Superior temporal gyrus (tissue), 1 donor: ENCODE measurements around the gene KLHDC9.
A peak's percentile ranks its signal among the peaks of the same experiment; 100 is the strongest.
"Not testable (repeated sequence)": the region's sequence is repeated elsewhere in the genome, so short reads cannot be mapped to it uniquely, and the experiment has no call there.

Source experiments
- DNase-seq: peaks from one replicate; pipeline ENCODE4 v3.0.0-alpha.2; 2016; ENCODE audit errors: extremely low spot score

KLHDC9 gene

DNA sequence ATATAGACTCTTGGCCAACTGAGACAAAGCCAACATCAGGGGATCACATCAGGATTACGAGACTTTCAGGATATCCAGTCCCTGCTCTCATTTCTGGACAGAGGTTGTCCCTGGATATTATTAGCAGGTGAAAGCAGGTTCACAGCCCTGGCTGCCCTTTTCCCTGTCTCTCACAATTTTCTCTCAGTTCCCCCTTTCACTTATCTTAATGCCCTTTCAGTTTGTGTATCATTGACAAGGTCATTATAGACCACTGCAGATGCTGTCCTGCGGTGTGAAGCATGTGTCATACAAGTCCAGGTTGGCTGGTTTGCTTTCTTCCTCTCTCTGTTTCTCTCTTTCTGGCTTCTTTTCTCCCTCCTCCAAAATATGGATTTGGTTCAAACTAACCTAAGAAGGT, 2.1 kb upstream of the KLHDC9 start:
- no peak for DNase-seq

DNA sequence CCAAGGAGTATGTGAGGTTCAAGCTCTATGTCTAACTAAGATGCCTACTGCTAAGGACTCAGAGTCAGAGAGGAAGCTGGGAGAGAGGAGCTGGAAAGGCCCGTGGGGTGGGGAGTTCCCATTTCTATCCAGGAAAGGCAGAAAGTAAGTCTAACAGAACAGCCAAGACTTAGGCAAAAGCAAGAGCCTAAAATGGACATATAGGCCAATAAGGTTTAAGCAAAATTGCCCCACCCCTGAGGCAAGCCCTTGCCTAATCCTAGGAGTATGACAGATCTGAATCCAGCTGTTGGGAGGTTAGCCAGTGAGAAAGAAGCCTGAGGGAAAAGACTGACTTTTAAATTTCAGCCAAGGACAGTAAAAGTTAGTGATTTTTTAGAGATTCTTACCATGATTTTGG, 1.6 kb upstream of the KLHDC9 start:
- no peak for DNase-seq

DNA sequence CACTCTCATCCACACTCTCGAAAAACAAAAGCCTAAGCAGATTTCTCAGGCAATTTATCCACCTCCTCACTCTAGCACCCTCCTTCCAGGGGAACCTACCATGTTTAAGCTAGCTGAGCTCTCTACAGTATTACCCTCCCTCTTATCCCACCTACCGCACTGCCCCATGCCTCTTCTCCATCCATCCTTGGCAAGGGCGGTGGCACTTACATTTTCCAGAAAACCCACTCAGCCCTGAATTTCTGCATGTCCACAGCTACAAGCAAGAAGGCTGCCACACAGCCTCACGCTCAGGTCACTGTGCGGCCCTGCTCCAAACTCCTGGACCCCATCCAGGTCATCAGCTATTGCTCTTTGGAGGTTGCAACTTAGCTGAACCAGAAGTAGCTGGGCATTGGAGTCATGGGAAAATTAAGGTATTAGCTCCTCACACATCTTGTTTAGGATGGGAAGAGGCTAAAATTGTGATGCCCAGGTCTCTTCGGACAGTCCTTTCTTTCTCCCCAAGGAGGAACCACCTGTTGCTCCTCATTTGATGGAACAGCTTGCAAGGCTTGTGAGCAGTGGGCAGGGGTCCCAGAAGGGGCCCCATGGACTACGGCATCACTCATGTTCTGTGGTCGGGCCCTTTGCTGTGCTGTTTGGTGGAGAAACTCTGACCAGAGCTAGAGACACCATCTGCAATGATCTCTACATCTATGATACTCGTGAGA, 1.1 kb downstream of the KLHDC9 start:
- DNase-seq, result no peak

DNA sequence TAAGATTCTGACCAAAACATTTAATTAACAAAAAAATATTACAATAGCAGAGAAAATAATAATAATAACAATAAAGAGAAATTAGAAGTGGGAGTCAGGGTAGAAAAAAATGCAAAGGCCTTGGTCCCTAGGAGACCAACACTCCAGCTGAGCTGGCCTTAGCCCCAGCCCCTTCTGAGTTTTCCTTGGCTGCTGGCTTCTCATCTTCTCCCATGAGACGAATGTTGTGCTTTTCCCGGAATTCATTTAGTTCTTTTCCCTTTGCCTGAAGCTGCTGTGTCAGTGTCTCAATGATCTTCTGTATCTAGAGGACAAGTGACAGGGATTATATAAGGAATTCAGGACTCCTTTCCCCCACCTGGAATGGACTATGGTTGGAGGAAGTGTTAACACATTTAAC, 2.4 kb downstream of the KLHDC9 start:
- DNase-seq, result no peak

DNA sequence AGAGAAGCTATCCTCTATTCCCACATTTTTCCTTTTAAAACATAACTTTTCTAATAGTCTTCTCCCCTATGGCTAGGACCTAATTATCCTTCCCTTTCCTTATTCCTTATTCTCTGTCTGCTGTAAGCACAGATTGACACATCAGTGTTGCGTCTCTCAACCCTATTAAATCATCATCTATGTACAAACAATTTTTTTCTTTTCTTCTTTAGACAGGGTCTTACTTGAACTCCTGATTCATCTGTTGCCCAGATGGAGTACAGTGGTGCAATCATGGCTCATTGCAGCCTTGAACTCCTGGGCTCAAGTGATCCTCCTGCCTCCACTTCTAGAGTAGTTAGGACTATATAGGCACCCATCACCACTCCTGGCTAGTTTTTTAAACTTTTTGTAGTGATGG, 8.3 kb downstream of the KLHDC9 start:
- no peak for DNase-seq

DNA sequence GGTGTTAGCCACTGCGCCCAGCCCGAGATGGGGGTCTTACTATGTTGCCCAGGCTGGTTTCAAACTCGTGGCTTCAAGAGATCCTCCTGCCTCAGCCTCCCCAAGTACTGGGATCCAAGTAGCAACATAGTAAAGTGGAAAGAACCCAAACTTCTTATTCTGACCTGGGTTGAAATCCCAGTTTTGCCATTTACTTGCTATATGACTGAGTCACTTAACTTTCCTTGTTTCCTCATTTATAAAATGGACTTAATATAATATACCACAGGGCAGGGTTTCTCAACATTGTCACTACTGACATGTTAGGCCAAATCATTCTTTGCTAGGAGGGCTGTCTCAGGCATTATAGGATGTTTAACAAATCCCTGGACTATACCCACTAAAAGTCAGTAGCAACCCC, 13.0 kb downstream of the KLHDC9 start:
- no peak for DNase-seq

DNA sequence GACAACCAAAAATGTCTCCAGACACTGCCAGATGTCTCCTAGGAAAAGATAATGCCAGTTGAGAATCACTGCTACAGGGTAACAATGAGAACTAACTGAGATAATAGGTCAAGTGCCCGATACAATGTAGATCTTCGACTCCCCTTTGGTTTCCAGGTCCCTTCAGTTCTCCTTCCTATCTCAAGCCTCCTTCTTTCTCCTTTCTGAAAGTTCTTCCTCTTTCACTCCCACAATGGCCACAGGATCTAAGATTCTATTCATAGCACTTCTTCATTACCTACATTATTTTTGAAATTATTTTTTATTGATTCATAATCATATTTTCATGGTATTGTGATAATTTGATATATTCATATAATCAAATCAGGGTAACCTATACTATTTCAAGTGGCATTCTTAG, 13.4 kb downstream of the KLHDC9 start:
- no peak for DNase-seq

DNA sequence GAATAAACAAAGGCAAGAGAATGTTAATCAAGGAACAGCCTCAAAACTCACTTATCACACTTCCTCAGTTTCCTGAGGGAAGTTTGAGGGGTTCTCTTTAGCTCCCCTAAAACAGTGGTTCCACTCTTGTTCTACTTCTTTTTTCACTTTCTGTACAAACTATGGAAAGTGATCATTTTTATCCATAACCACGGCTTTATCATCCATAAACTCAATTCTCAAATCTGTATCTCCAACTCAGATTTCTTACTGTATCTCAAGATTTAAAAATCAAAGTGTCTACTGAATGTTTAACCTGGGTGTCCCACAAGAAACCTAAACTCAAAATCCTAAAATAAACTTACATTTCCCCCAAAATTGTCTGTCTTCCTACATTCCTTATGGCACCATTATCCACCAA, 15.8 kb downstream of the KLHDC9 start:
- no peak for DNase-seq

DNA sequence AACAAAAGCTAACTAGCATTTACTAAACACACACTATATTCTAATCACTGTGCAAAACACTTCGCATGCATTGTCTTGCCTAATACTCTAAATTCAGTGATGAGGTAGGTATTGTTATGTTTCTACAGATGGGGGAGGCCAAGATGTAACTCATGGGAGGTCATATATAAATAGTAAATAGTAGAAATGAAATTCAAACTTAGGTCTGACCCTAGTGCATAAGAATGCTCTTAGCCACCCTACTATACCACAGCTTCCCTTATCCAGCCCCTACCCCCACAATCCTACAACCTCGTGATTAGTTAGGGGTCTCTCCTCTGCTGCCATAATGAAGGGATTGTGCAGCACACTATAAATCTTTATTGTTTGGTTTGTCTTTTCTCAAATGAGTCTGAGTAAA, 16.4 kb downstream of the KLHDC9 start:
- DNase-seq, result no peak

DNA sequence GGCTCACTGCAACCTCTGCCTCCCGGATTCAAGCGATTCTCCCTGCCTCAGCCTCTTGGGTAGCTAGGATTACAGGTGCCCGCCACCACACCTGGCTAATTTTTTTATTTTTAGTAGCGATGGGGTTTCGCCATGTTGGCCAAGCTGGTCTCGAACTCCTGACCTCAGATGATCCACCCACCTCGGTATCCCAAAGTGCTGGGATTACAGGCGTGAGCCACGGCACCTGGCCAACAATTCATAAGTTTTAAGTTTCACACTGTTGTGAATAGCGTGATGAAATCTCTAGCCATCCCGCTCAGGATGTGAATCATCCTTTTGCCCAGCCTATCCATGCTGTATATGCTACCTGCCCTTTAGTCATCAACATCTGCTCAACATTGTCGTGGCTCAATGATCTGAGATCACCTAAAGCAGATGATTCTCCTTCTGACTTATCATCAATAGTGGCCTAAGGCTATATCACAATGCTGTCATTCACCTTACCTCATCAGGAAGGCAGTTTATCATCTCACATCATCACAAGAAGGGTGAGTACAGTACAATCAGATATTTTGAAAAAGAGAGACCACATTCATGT, 17.1 kb downstream of the KLHDC9 start:
- no peak for DNase-seq

DNA sequence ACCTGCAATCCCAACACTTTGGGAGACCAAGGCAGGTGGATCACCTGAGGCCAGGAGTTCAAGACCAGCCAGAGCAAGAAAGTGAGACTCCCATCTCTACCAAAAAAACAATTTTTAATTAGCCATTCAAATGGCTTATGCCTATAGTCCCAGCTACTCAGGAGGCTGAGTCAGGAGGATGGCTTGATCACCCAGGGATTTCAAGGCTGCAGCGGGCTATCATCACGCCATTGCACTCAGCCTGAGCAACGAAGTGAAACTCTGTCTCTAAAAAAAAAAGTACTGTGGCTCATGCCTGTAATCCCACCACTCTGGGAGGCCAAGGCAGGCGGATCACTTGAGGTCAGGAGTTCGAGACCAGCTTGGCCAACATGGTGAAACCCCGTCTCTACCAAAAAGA, 17.8 kb downstream of the KLHDC9 start:
- not testable (repeated sequence) for DNase-seq

DNA sequence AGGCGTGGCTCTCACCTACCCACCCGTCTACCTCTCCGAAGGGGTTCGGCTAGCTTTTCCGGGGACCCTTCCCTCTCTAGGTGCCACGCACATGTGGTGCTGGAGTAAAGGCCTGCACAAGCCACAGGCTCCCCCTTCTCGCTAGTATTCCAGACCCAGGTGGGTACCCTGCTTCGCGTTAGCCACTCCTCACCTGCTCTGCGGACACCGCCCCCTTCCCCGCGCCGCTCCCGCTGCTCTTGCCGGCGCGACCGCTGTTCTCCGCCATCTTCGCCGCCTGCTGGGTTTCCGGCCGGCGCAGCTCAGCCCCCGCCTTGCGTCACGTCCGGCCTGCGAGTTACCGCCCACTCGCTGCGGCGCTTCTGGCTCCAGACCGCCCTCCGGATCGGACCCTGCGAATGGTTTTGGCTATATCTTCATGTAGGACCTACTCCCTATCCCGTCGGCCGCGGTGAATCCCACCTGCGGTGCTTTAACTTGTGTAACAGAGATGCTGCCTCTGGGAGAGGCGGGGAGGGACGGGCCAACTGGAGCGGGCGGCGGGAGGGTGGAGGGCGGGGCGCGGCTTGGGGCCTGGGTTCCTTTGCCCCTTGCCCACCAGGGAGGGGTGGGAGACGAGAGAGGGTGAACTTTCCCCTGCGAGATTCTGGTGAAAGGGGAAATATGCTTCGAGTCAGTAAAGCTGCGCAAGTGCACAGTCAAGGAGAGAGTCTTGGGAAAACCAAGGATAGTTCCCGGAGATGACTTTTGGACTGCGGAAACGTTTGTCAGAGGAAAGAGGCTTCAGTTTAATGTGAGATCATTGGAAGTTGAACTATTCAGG, 19.8 kb downstream of the KLHDC9 start, which contains the start of the genes NIT1 and PFDN2:
TSS of gene NIT1 (plus strand) at position 347 of the 823 bp plus-strand sequence. CDS start at position 419, 72 bp downstream.
TSS of gene PFDN2 (minus strand) at position 279 of the 823 bp plus-strand sequence. CDS start at position 268, 11 bp downstream.
- DNase-seq, result peak; percentile 89

DNA sequence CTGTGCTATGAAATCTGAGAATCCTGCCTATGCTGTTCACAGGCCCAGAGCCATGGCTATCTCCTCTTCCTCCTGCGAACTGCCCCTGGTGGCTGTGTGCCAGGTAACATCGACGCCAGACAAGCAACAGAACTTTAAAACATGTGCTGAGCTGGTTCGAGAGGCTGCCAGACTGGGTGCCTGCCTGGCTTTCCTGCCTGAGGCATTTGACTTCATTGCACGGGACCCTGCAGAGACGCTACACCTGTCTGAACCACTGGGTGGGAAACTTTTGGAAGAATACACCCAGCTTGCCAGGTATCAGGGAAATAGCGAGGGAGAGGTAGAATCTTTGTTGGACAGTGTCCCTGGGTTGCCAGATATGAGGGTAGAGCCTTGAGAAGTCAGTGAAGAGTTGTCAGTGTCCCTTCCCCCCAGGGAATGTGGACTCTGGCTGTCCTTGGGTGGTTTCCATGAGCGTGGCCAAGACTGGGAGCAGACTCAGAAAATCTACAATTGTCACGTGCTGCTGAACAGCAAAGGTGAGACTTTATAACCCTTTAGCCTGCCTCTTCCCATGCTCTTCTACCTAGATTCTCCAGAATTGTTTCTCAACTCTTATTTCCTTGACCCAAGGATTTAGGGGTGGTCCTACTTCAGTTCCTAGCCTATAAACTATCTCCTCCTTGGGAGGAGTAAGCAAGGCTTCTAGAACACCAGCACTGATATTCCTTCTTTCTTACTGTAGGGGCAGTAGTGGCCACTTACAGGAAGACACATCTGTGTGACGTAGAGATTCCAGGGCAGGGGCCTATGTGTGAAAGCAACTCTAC, 21.1 kb downstream of the KLHDC9 start:
- DNase-seq, result no peak

DNA sequence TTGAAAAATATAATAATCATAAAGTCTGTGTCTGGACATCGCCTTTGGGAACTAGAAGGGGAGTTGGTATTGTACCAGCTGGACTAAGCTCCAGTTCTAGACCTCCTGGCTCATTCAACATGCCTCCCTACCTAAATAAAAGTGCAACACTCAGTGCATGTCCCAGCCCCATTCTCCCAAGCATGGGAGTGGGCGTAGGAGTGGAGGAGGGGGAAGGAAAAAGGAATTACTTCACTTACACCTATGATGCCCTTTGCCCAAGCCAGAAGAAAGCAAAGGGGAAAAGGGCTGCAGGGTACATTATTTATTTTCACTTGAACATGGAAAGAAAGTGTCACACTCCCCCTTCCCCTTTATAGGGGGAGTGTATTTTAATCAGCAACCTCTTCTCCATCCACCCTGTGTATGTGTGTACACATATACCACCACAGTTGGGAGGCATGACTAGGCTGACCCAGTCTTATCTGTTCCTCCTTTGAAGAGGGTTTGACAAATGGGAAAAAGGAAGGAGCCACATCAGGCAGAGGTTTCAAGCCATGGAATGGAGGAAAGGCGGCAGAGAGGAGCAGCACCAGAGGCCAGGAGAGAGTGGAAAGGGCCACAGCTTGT, 23.0 kb downstream of the KLHDC9 start:
- DNase-seq, result no peak

DNA sequence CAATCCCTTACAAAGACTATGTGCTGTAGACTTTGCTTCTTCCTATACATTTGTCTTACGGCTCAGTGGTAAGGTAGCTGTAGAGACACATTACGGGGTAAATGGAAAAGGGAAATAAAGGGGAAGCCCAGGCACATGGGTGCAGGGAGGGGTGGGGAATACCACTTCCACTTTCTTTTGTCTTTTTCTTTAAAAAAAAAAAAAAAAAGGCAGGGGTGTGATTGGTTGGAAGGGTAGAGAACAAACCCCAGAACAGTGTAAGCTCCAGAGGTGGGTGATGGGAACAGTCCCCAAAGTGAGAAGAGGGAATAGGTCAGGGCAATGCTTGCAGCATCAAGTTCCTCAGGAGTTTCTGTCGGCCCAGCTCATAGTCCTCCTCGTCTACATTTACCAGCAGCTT, 23.7 kb downstream of the KLHDC9 start:
- DNase-seq, result no peak

DNA sequence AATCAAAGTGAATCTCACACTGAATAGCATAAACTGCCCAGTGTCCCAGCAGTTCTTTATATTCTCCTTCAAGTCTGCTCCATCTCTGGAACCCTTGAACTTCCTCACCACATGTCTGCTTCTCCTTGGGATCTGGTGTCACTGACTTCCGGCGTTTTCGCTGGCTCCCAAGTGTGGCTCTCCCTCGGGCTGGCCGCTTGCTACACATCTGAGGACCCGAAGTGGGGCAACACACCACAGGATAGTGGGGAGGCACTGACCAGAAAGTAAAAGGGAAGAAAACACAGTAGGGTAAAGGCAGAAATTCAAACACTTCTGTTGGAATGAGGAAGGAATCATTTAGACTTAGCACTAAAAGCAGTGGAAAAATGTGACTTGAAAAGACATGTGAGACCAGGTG, 24.8 kb downstream of the KLHDC9 start:
- DNase-seq, result no peak

DNA sequence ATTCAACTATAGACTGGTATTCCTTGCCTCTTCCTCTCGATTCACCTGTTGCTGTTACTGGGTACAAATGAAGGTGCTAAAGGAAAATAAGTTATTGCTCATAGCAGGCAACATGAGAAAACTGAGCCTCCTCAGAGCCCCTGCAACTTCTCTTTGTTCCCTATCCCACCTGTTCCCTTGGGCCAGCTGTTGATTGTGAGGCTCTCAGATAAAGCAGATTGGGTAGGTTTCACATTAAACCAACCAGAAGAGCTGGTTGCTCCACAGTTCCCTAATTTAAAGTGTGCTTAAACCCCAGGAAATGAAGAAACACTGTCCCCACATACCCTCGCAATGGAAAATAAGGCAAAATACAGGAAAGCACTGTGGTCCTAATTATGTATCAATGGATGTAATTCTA, 29.5 kb downstream of the KLHDC9 start:
- DNase-seq, result no peak

DNA sequence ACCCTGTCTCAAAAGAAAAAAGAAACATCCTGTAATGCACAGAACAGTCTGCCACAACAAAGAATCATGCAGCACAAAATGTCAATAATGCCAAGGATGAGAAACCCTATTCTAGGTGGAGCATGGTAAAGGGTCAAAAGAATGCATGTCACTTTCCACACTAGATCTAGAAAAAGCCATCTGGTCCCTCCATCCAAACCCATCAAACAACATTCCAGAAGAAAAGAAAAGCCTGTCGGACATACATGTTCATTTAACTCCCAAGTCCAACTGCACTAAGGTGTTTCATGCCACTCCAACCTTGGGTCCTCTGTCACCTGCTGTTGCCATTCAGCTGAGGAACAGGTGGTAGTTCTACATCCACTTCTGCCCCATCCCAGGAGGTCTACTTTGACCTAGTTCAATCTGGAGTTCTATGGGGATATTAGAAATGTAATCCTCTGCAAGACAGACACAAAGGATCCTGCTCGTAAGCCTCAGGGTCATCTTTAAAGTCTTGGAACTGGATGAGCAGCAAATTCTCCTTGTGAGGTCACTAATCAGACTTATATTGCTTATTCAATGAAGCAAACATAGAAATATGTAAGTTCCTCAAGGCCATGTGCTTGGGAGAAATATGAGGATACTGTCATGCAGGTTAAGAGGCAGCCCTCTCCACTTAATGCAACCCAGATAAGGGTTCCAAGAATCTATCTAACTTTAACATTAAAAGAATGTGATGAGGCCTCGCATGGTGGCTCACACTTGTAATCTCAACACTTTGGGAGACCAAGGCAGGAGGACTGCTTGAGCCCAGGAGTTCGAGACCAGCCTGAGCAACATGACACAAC, 30.6 kb downstream of the KLHDC9 start:
- no peak for DNase-seq

DNA sequence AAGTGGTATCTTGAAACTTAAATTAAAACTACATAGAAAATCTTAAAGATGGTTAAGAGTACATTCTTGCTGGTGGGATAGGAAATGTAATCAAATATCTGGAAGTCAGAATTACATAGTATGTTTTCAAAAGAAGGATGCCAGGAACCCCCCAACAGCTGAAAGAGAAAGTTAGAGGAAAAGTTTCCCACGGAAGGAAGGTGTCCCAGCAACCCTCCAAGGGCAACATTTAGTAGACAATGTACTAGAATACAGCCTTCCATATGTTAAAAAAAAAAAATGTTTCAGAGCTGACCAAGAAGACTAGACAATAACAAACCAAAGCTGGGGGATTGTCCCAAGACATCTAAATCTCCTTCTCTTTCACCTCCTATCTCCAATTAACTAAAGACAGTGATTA, 32.1 kb downstream of the KLHDC9 start:
- no peak for DNase-seq
